Fibroblast of villous mesenchyme (primary cell): ENCODE measurements around the gene CASKIN1. TPM values are rescaled to one million over a fixed set of nuclear protein-coding genes. Genes with fewer than 3 reads are reported as not detected.

Experiments
- DNase-seq: peaks from one replicate; pipeline ENCODE4 v3.0.0-alpha.2; 2010; ENCODE audit warnings: low read depth
- H3K4me3 ChIP-seq: 2 replicates; pipeline ENCODE4 v1.5.1; 2011; ENCODE audit warnings: low read depth, mild to moderate bottlenecking, low read length
- CTCF ChIP-seq: IDR thresholded peaks from 2 replicates; pipeline ENCODE4 v1.5.1; 2012; ENCODE audit warnings: low read depth, mild to moderate bottlenecking, low read length; ENCODE audit not compliant: insufficient read depth
- total RNA-seq: library from RNA; depleted of rRNA; stranded (reverse); fragments of >200 nt; gene quantifications from 2 replicates; pipeline ENCODE4 v1.2.3, GENCODE V29; 2012

Gene CASKIN1
- total RNA-seq, 1 donor = 0.86 TPM

- no peak for DNase-seq
- TF ChIP-seq CTCF = no peak
Observed at GRCh38 chr16:2191446-2191706, 5.0 kb downstream of the CASKIN1 start.

GRCh38 chr16:2190659-2191445 is 5.6 kb downstream of the CASKIN1 start:
- DNase-seq = no peak
- no peak for TF ChIP-seq CTCF
- no peak overlapping the region for H3K4me3 ChIP-seq

More at GRCh38 chr16:2191446-2191706, 5.0 kb downstream of the CASKIN1 start:
- H3K4me3 ChIP-seq = no peak overlapping the region

- no peak for DNase-seq
- no peak overlapping the region for H3K4me3 ChIP-seq
- TF ChIP-seq CTCF = no peak
Observed at GRCh38 chr16:2190002-2190658, 6.3 kb downstream of the CASKIN1 start.

DNA sequence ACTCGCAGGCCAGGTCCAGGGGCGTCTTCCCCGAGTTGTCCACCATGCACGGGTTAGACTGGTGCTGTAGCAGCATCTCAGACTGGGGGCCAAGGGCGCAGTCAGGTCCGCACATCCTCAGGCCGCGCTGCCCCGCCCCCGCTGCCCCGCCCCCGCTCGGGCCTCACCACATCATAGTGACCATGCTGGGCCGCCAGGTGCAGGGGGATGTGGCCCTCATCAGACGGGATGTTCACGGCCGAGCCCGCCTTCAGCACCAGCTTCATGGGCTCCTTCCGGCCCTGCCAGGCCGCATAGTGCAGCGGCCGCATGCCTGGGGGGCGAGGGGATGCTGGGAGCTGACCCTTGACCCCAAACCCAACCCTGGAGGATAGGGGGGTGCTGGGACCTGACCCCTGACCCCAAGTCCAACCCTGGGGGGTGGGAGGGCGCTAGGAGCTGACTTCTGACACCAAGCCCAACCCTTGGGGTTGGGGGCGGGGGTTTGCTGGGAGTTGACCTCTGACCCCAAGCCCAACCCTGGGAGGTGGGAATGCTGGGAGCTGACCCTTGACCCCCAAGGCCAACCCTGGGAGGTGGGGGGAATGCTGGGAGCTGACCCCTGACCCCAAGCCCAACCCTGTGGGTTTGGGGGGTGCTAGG is 7.0 kb downstream of the CASKIN1 start:
- H3K4me3 ChIP-seq = no peak overlapping the region
- no peak for TF ChIP-seq CTCF
- DNase-seq = no peak

GRCh38 chr16:2188395-2188794 is 8.0 kb downstream of the CASKIN1 start:
- H3K4me3 ChIP-seq = no peak overlapping the region
- no peak for DNase-seq
- no peak for TF ChIP-seq CTCF

- no peak overlapping the region for H3K4me3 ChIP-seq
- no peak for TF ChIP-seq CTCF
- no peak for DNase-seq
Observed at GRCh38 chr16:2187212-2187611, 9.2 kb downstream of the CASKIN1 start.
